ENCODE results near the gene INPP5B. TPM values are rescaled to one million over a fixed set of nuclear protein-coding genes. Genes with fewer than 3 reads are reported as not detected.

The INPP5B gene
- total and polyA plus RNA-seq, 2 of the 13 experiments (the other 11 are each of a cell fraction or from before 2014, with no cell fraction given), result 9.0 to 9.8 TPM

GRCh38 chr1:37859507-37860345 lies 87.1 kb downstream of the INPP5B start, which contains the start of gene MTF1 (continued):
- TF ChIP-seq KIAA2018 (CRISPR knock-in tag; IDR thresholded peaks at IDR 0.05; ENCODE audit: borderline replicate concordance) (no peak), ZBTB7B (CRISPR knock-in tag; IDR thresholded peaks at IDR 0.05) (peak; percentile 48; the same call in 1 of the 2 replicates), IKZF4 (CRISPR knock-in tag; IDR thresholded peaks at IDR 0.05; ENCODE audit: borderline replicate concordance, low read depth, not compliant biosample characterization) (no peak), ZNF430 (CRISPR knock-in tag; IDR thresholded peaks at IDR 0.05) (peak; percentile 35; the same call in 1 of the 2 replicates), ZNF816 (CRISPR knock-in tag; IDR thresholded peaks at IDR 0.05; ENCODE audit: borderline replicate concordance) (no peak), ZMYM2 (CRISPR knock-in tag; IDR thresholded peaks at IDR 0.05) (peak; percentile 57; the same call in 1 of the 2 replicates), ZBTB3 (CRISPR knock-in tag; IDR thresholded peaks at IDR 0.05; ENCODE audit: borderline replicate concordance, low read depth) (no peak), ZNF496 (CRISPR knock-in tag; IDR thresholded peaks at IDR 0.05; ENCODE audit: insufficient replicate concordance) (no peak), BCL3 (CRISPR knock-in tag; IDR thresholded peaks at IDR 0.05) (no peak; the same call in 1 of the 2 replicates), ZFYVE20 (CRISPR knock-in tag; IDR thresholded peaks at IDR 0.05; ENCODE audit: borderline replicate concordance, low read depth) (no peak), PAX8 (CRISPR knock-in tag; IDR thresholded peaks at IDR 0.05; ENCODE audit: borderline replicate concordance) (0 out of 2 replicates have a peak, but pooled peaks have one; percentile 3), FOXA3 (CRISPR knock-in tag; IDR thresholded peaks at IDR 0.05) (0 out of 2 replicates have a peak, but pooled peaks have one; percentile 5), ZFP91 (CRISPR knock-in tag; IDR thresholded peaks at IDR 0.05; ENCODE audit: borderline replicate concordance) (peak; percentile 96; the same call in 1 of the 2 replicates), HDAC1 (CRISPR knock-in tag; IDR thresholded peaks at IDR 0.05) (peak; percentile 75), ZNF432 (CRISPR knock-in tag; IDR thresholded peaks at IDR 0.05; ENCODE audit: borderline replicate concordance) (no peak), ZNF138 (CRISPR knock-in tag; IDR thresholded peaks at IDR 0.05; ENCODE audit: low read depth) (no peak)
